GM12878 (cell line): ENCODE results near the gene TSR1. TPM values are rescaled to one million over a fixed set of nuclear protein-coding genes. Genes with fewer than 3 reads are reported as not detected.

Experiments used
- ATAC-seq: fragments of 200-7000 bp; cut with Tn5 transposase; 3 replicates; pipeline ENCODE4 v1.9.1; 2020; ENCODE audit warnings: mild to moderate bottlenecking, moderate library complexity
- BruUV-seq: library from RNA; stranded (reverse); fragments of 400-500 nt; replicated peaks from 2 replicates; lab custom pipeline; 2021; lab: Mats Ljungman, UMichigan
- CTCF ChIA-PET: fragments of 300-600 bp; sonication (Branson Sonifier 250); formaldehyde crosslinking; extraction: SDS; loops from one replicate; lab custom pipeline; 2021; ENCODE audit warnings: inconsistent platforms; lab: Yijun Ruan, JAX
- POLR2A ChIA-PET: fragments of 350-600 bp; formaldehyde crosslinking; extraction: SDS; loops from one replicate; lab custom pipeline; 2021; ENCODE audit warnings: inconsistent platforms; lab: Charles Lee
- RAD21 ChIA-PET: fragments of 300-600 bp; sonication (Branson Sonifier 250); formaldehyde crosslinking; loops from one replicate; lab custom pipeline; 2023; ENCODE audit warnings: antibody characterized with exemption; ENCODE audit not compliant: unreplicated experiment; lab: Charles Lee
- SMC1A ChIA-PET: fragments of 300-600 bp; sonication (Branson Sonifier 250); formaldehyde crosslinking; loops from one replicate; lab custom pipeline; 2023; ENCODE audit not compliant: unreplicated experiment, uncharacterized antibody; lab: Charles Lee
- DNase-seq: peaks from one replicate; pipeline ENCODE4 v3.0.0-alpha.2; 2011; ENCODE audit warnings: low read depth, low spot score
- FAIRE-seq: peaks from 3 replicates; lab custom pipeline; 2011; peaks lifted over from hg19 to GRCh38; lab: Jason Lieb, UNC
- H2AFZ ChIP-seq: 2 replicates; pipeline ENCODE4 v1.6.0; 2011; ENCODE audit warnings: low read depth, low read length, control low read depth; ENCODE audit not compliant: control insufficient read depth
- H3K27ac ChIP-seq: 2 replicates; pipeline ENCODE4 v1.5.1; 2011; ENCODE audit warnings: control low read depth; ENCODE audit not compliant: control insufficient read depth, insufficient read depth
- H3K27me3 ChIP-seq, 2 experiments: replicated peaks in 1 of 2; 2 replicates each; pipeline versions ENCODE4 v1.6.0 to v1.6.1; 2011; ENCODE audit warnings: low read length in 1 of 2; ENCODE audit not compliant: control insufficient read depth in 2 of 2, insufficient read depth in 2 of 2
- H3K36me3 ChIP-seq, 2 experiments: 2 replicates each; pipeline ENCODE4 v1.5.1; 2011; ENCODE audit warnings: low read length in 1 of 2; ENCODE audit not compliant: control insufficient read depth in 2 of 2, insufficient read depth in 2 of 2
- H3K4me1 ChIP-seq: 2 replicates; pipeline ENCODE4 v1.6.1; 2011; ENCODE audit warnings: mild to moderate bottlenecking, low read length, moderate library complexity, mixed read lengths; ENCODE audit not compliant: control insufficient read depth, insufficient read depth
- H3K4me2 ChIP-seq: 2 replicates; pipeline ENCODE4 v1.6.0; 2011; ENCODE audit warnings: control low read depth; ENCODE audit not compliant: control insufficient read depth, insufficient read depth
- H3K4me3 ChIP-seq: fragments of 200-600 bp; sonication (generic); 2 replicates; pipeline ENCODE4 v1.5.1; 2016
- H3K79me2 ChIP-seq: 2 replicates; pipeline ENCODE4 v1.6.0; 2011; ENCODE audit warnings: low read length; ENCODE audit not compliant: control insufficient read depth, insufficient read depth
- H3K9ac ChIP-seq: 2 replicates; pipeline ENCODE4 v1.8.0; 2011; ENCODE audit warnings: low read length, control low read depth, mixed read lengths; ENCODE audit not compliant: control insufficient read depth, insufficient read depth
- H3K9me3 ChIP-seq: replicated peaks from 3 replicates; pipeline ENCODE4 v1.5.1; 2011; ENCODE audit warnings: mild to moderate bottlenecking, low read length; ENCODE audit not compliant: control insufficient read depth, insufficient read depth
- H4K20me1 ChIP-seq: 2 replicates; pipeline ENCODE4 v1.6.0; 2011; ENCODE audit not compliant: control insufficient read depth, insufficient read depth
- CBX5 ChIP-seq: sonication (generic); IDR thresholded peaks from 2 replicates; pipeline ENCODE4 v1.6.1; 2016; ENCODE audit warnings: low read depth, moderate library complexity, mild to moderate bottlenecking, inconsistent platforms
- CHD1 ChIP-seq: IDR thresholded peaks from 2 replicates; pipeline ENCODE4 v1.6.1; 2012; ENCODE audit warnings: low read depth, low read length, improper control_type of control experiment
- CHD2 ChIP-seq: IDR thresholded peaks from 2 replicates; pipeline ENCODE4 v1.6.1; 2011; ENCODE audit warnings: low read depth, low read length, improper control_type of control experiment, borderline replicate concordance
- CHD4 ChIP-seq: fragments of 200-600 bp; sonication (generic); IDR thresholded peaks from 2 replicates; pipeline ENCODE4 v1.6.1; 2016; ENCODE audit warnings: mild to moderate bottlenecking
- E2F8 ChIP-seq: fragments of 450-650 bp; IDR thresholded peaks from 2 replicates; pipeline ENCODE4 v1.6.1; 2018; ENCODE audit warnings: mild to moderate bottlenecking, low read depth, moderate library complexity; ENCODE audit not compliant: partially characterized antibody
- ELK1 ChIP-seq: IDR thresholded peaks from 2 replicates; pipeline ENCODE4 v1.6.1; 2012; ENCODE audit warnings: low read depth, low read length, improper control_type of control experiment
- POLR2A ChIP-seq: IDR thresholded peaks from 2 replicates; pipeline ENCODE4 v1.6.1; 2011; ENCODE audit warnings: low read depth, mild to moderate bottlenecking, low read length
- POLR2AphosphoS2 ChIP-seq: IDR thresholded peaks from 2 replicates; pipeline ENCODE4 v1.6.1; 2011; ENCODE audit warnings: low read depth, mild to moderate bottlenecking, low read length, improper control_type of control experiment, moderate library complexity
- RCOR1 ChIP-seq: conservative IDR thresholded peaks from 2 replicates; pipeline ENCODE4 v1.6.1; 2012; ENCODE audit warnings: low read depth, low read length, improper control_type of control experiment
- STAT1 ChIP-seq: fragments of 450-650 bp; conservative IDR thresholded peaks from 2 replicates; pipeline ENCODE4 v1.6.1; 2014; ENCODE audit warnings: antibody characterized with exemption, mild to moderate bottlenecking
- STAT3 ChIP-seq: IDR thresholded peaks from 2 replicates; pipeline ENCODE4 v1.6.1; 2011; ENCODE audit warnings: low read depth, low read length, improper control_type of control experiment
- TARDBP ChIP-seq: IDR thresholded peaks from 2 replicates; pipeline ENCODE4 v1.6.1; 2016; ENCODE audit warnings: borderline replicate concordance
- TBL1XR1 ChIP-seq: IDR thresholded peaks from 2 replicates; pipeline ENCODE4 v1.6.1; 2012; ENCODE audit warnings: low read depth, low read length, improper control_type of control experiment
- TCF12 ChIP-seq: IDR thresholded peaks from 2 replicates; pipeline ENCODE4 v1.6.1; 2011; ENCODE audit warnings: low read depth, mild to moderate bottlenecking, low read length
- TCF7 ChIP-seq: IDR thresholded peaks from 2 replicates; pipeline ENCODE4 v1.6.1; 2014; ENCODE audit warnings: antibody characterized with exemption, borderline replicate concordance
- USF2 ChIP-seq: IDR thresholded peaks from 2 replicates; pipeline ENCODE4 v1.6.1; 2011; ENCODE audit warnings: low read depth, low read length, improper control_type of control experiment, borderline replicate concordance
- YBX1 ChIP-seq: fragments of 450-650 bp; IDR thresholded peaks from 2 replicates; pipeline ENCODE4 v1.6.1; 2016; ENCODE audit warnings: antibody characterized with exemption
- ZNF274 ChIP-seq: IDR thresholded peaks from one replicate; pipeline ENCODE4 v1.8.0; 2011; ENCODE audit not compliant: insufficient read length, insufficient read depth
- ZNF622 ChIP-seq: fragments of 450-650 bp; IDR thresholded peaks from 2 replicates; pipeline ENCODE4 v1.6.1; 2017; ENCODE audit warnings: mild to moderate bottlenecking, inconsistent platforms
- ZSCAN29 ChIP-seq: fragments of 450-650 bp; IDR thresholded peaks from 2 replicates; pipeline ENCODE4 v1.6.1; 2017; ENCODE audit warnings: mild to moderate bottlenecking, moderate library complexity
- WGBS: methylation state at CpG from one replicate; pipeline ENCODE4 v1.1.6; 2016; ENCODE audit warnings: low lambda C conversion rate; ENCODE audit not compliant: insufficient replicate concordance, insufficient coverage; ENCODE audit errors: missing lambda C conversion rate; 5-methylcytosine and 5-hydroxymethylcytosine counted together
- in situ Hi-C: fragments of 300-500 bp; cut with MboI; formaldehyde crosslinking; loops from 9 replicates; pipeline ENCODE4 v1.14.3; 2018; ENCODE audit warnings: mixed read lengths
- intact Hi-C: fragments of 100-400 bp; cut with micrococcal nuclease; formaldehyde crosslinking; loops from one replicate; pipeline ENCODE4 v1.14.2; 2022; ENCODE audit not compliant: unreplicated experiment
- polyA plus RNA-seq, 11 experiments: library from polyadenylated mRNA; depleted of rRNA in 4 of 11; unstranded in 6 of 11; stranded (reverse) in 5 of 11; fragments of >200 nt; fragmentation: Nextera tagmentation in 4 of 11; fragmentation: Illumina TruSeq in 1 of 11; extraction: Ambion mirVana in 4 of 11; extraction: Trizol in 1 of 11; gene quantifications; 1 replicate in 1 of 11; 2 replicates in 10 of 11; pipeline versions ENCODE4 v1.2.1 to v1.2.3, GENCODE V29; 2011 to 2016; ENCODE audit warnings: inconsistent platforms in 2 of 11, missing spikeins in 2 of 11, low read depth in 1 of 11
- total RNA-seq, 4 experiments: library from RNA; depleted of rRNA in 3 of 4; stranded (reverse); fragments of >200 nt in 3 of 4; fragmentation: Illumina TruSeq in 1 of 4; extraction: Trizol in 1 of 4; gene quantifications; 2 replicates each; pipeline versions ENCODE4 v1.2.1 to v1.2.3, GENCODE V29; 2013 to 2021

The TSR1 gene
- total and polyA plus RNA-seq, 10 of the 15 experiments (the other 5 are each of a cell fraction or from before 2014, with no cell fraction given) = 14.7 to 100 (median 46.9) TPM

GRCh38 chr17:2371183-2372130 lies 35.2 kb upstream of the TSR1 start (continued):
- no peak for TF ChIP-seq TBL1XR1
- TF ChIP-seq YBX1 = no peak
- no peak for TF ChIP-seq POLR2AphosphoS2
- TF ChIP-seq POLR2A = no peak
- no peak for TF ChIP-seq STAT1
- TF ChIP-seq TARDBP = no peak
- no peak for TF ChIP-seq CHD1
- TF ChIP-seq CHD2 = no peak
- no peak for TF ChIP-seq CHD4
- no peak for TF ChIP-seq ZSCAN29
- TF ChIP-seq ZNF274 = no peak
- no peak for TF ChIP-seq TCF7
- TF ChIP-seq ELK1 = no peak

GRCh38 chr17:2370211-2370589 lies 33.9 kb upstream of the TSR1 start:
- ChIA-PET CTCF (interaction anchor here (1.4 to 2.2 kb wide), 2 partner anchors 12 to 46 kb away, joined by 4 to 12 read pairs; no protein-coding TSS in a partner anchor), RAD21 (interaction anchor here (2.7 kb wide), 1 partner anchor 13 kb away, joined by 9 read pairs; no protein-coding TSS in a partner anchor), SMC1A (interaction anchor here (1.4 to 2.0 kb wide), 2 partner anchors 12 to 46 kb away, joined by 4 to 6 read pairs; no protein-coding TSS in a partner anchor), POLR2A (no interaction called here)
- in situ Hi-C loops = no loop called here
- no peaks in the 10 kb centered on the region for H3K79me2 ChIP-seq
- 64% methylated on average over 11 of the region's 11 CpGs for WGBS
- FAIRE-seq = no peak
- no peaks in the 10 kb centered on the region for H3K4me1 ChIP-seq
- no peak overlapping the region for H2AFZ ChIP-seq
- no TSS peak for BruUV-seq
- intact Hi-C loops = no loop called here
- no peaks in the 10 kb centered on the region for H4K20me1 ChIP-seq
- no peak overlapping the region for H3K4me3 ChIP-seq
- no peaks in the 10 kb centered on the region; a peak in 1 of 4 replicates for H3K36me3 ChIP-seq
- H3K27me3 ChIP-seq = no peaks in the 10 kb centered on the region
- H3K9ac ChIP-seq = no peak overlapping the region
- ATAC-seq = no peak
- DNase-seq = no peak
- H3K4me2 ChIP-seq = no peak overlapping the region
- TF ChIP-seq ZNF622 = no peak
- no peak for TF ChIP-seq STAT3
- TF ChIP-seq RCOR1 = no peak
- no peak for TF ChIP-seq USF2
- TF ChIP-seq TCF12 = no peak
- no peak for TF ChIP-seq E2F8
- no peak for TF ChIP-seq CBX5
- H3K9me3 ChIP-seq = no peaks in the 10 kb centered on the region
- no peak overlapping the region for H3K27ac ChIP-seq
